ENCODE results near the gene SLC1A2. TPM values are rescaled to one million over a fixed set of nuclear protein-coding genes. Genes with fewer than 3 reads are reported as not detected.

The SLC1A2 gene
- total RNA-seq, 5 donors from 2014 or later (not counting 1 experiment from before 2014, with no cell fraction given), result 0.07 to 0.19 (median 0.12) TPM

- Mint-ChIP-seq H3K9me3 (peaks cover 0 to 4% (median 0%) of the 10 kb centered on the region in 3 donors), H3K4me1 (peaks cover 35 to 61% (median 45%) of the 10 kb centered on the region in 3 donors), H3K36me3 (no peaks in the 10 kb centered on the region), H3K27me3 (no peaks in the 10 kb centered on the region), H3K27ac (peak overlapping the region; percentile 5 to 28), H3K4me3 (no peak overlapping the region)
- no peaks in the 10 kb centered on the region for H3K36me3 ChIP-seq (ENCODE audit: control insufficient read depth in 2 of 2, extremely low read depth in 1 of 2, insufficient read depth in 1 of 2, low read length in 1 of 2)
- ChIA-PET POLR2A (interaction anchor here (0.5 kb wide), 2 partner anchors 17 to 88 kb away, joined by 4 read pairs; no protein-coding TSS in a partner anchor), CTCF (interaction anchor here in 1 of 2 donors (0.5 kb wide), 1 partner anchor 141 kb away, joined by 3 read pairs; no protein-coding TSS in a partner anchor)
- peaks cover 2% of the 10 kb centered on the region for H3K9me3 ChIP-seq
- H3K4me3 ChIP-seq (ENCODE audit: control insufficient read depth in 1 of 2, extremely low read depth in 1 of 2, low read length in 1 of 2), result no peak overlapping the region
- ATAC-seq (replicated peaks in 1 of 4) (no peak), DNase-seq (no peak)
- no peaks in the 10 kb centered on the region for H3K27me3 ChIP-seq (replicated peaks in 1 of 2; ENCODE audit: control insufficient read depth in 2 of 2, extremely low read depth in 1 of 2, insufficient read depth in 2 of 2, low read length in 1 of 2)
- no peak overlapping the region for H3K27ac ChIP-seq (ENCODE audit: low read length)
- peaks cover 6 to 31% of the 10 kb centered on the region in 2 experiments for H3K4me1 ChIP-seq (ENCODE audit: control insufficient read depth in 1 of 2, extremely low read depth in 1 of 2, insufficient read depth in 2 of 2, low read length in 2 of 2)
These were observed 168.7 kb downstream of the SLC1A2 start for GRCh38 chr11:35250621-35251020.

DNA sequence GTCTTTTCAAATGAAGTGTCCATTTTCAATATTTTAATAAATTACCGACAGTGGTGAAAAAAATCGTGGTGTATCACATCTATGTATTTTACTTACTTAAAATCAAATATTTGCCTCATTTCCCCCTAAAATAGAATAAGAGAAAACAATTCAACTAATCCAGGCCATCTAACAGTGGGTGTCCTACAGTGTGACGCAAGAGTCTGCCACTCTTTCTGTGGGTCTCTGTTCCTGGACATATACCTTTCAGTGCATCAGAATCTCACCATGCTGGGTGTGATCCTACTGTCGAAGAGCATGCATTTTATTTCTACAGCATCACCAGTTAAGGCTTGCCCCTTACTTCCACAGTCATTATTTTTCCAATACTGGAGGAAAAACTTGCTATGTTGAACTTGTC is 169.2 kb downstream of the SLC1A2 start:
- H3K4me3 Mint-ChIP-seq, result no peak overlapping the region
- 100% methylated on average over 1 of the region's 4 CpGs for WGBS (ENCODE audit: insufficient coverage)
- DNase-seq (no peak), ATAC-seq (replicated peaks in 1 of 4) (no peak)
- H3K27me3 Mint-ChIP-seq, result no peaks in the 10 kb centered on the region
- peaks cover 34 to 62% (median 49%) of the 10 kb centered on the region in 3 donors for H3K4me1 Mint-ChIP-seq
- no peaks in the 10 kb centered on the region for H3K27me3 ChIP-seq (replicated peaks in 1 of 2; ENCODE audit: control insufficient read depth in 2 of 2, extremely low read depth in 1 of 2, insufficient read depth in 2 of 2, low read length in 1 of 2)
- ChIA-PET POLR2A (no interaction called here), CTCF (interaction anchor here in 1 of 2 donors (0.5 kb wide), 1 partner anchor 142 kb away, joined by 3 read pairs; no protein-coding TSS in a partner anchor)
- H3K9me3 ChIP-seq, result peaks cover 2% of the 10 kb centered on the region
- H3K36me3 ChIP-seq (ENCODE audit: control insufficient read depth in 2 of 2, extremely low read depth in 1 of 2, insufficient read depth in 1 of 2, low read length in 1 of 2), result no peaks in the 10 kb centered on the region
- H3K9me3 Mint-ChIP-seq, result peaks cover 0 to 4% (median 0%) of the 10 kb centered on the region in 3 donors
- peaks cover 6 to 35% of the 10 kb centered on the region in 2 experiments for H3K4me1 ChIP-seq (ENCODE audit: control insufficient read depth in 1 of 2, extremely low read depth in 1 of 2, insufficient read depth in 2 of 2, low read length in 2 of 2)
- no peak overlapping the region for H3K4me3 ChIP-seq (ENCODE audit: control insufficient read depth in 1 of 2, extremely low read depth in 1 of 2, low read length in 1 of 2)
- H3K27ac ChIP-seq (ENCODE audit: low read length), result no peak overlapping the region
- no peaks in the 10 kb centered on the region for H3K36me3 Mint-ChIP-seq
- peak overlapping the region in 1 of 2 donors; percentile 5 for H3K27ac Mint-ChIP-seq

DNA sequence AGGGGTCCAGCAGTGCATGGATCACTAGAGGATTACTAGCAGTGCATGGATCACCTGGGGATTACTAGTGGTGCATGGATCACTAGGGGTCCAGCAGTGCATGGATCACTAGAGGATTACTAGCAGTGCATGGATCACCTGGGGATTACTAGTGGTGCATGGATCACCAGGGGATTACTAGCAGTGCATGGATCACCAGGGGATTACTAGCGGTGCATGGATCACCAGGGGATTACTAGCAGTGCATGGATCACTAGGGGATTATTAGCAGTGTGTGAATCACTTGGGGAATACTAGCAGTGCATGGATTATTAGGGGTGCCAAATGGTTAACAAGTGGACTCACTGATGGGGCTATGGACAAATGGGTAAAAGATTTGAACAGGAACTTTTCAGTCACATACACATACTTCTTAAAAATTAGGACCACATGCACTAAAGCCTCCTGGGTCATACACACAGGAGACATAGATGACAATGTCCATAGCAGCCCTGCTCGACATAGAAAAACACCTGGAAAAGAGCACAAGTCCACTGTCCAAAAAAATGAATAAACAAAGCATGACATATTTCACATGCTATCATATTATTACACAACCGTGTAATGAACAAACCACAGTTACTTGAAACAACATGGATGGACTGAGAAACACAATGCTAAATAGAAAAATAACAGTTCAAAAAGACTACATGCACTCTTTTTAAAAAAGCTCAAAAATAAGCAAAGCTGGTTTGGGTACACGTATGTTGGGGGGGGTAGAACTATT is 170.6 kb downstream of the SLC1A2 start:
- no peaks in the 10 kb centered on the region for H3K36me3 Mint-ChIP-seq
- H3K4me3 ChIP-seq (ENCODE audit: control insufficient read depth in 1 of 2, extremely low read depth in 1 of 2, low read length in 1 of 2), result no peak overlapping the region
- DNase-seq, result no peak
- H3K9me3 ChIP-seq, result peaks cover 2% of the 10 kb centered on the region
- H3K27ac ChIP-seq (ENCODE audit: low read length), result peak overlapping the region; percentile 95
- H3K4me1 Mint-ChIP-seq, result peaks cover 34 to 69% (median 61%) of the 10 kb centered on the region in 3 donors
- H3K27me3 ChIP-seq (replicated peaks in 1 of 2; ENCODE audit: control insufficient read depth in 2 of 2, extremely low read depth in 1 of 2, insufficient read depth in 2 of 2, low read length in 1 of 2), result no peaks in the 10 kb centered on the region
- H3K27me3 Mint-ChIP-seq, result no peaks in the 10 kb centered on the region
- WGBS (ENCODE audit: insufficient coverage), result 45% methylated on average over 2 of the region's 4 CpGs
- peaks cover 6 to 37% of the 10 kb centered on the region in 2 experiments for H3K4me1 ChIP-seq (ENCODE audit: control insufficient read depth in 1 of 2, extremely low read depth in 1 of 2, insufficient read depth in 2 of 2, low read length in 2 of 2)
- ChIA-PET POLR2A (interaction anchor here in 1 of 2 donors (0.9 kb wide), 1 partner anchor 9 kb away, joined by 3 read pairs; no protein-coding TSS in a partner anchor), CTCF (no interaction called here)
- ATAC-seq (replicated peaks in 1 of 4), result no peak
- H3K9me3 Mint-ChIP-seq, result peaks cover 0 to 5% (median 4%) of the 10 kb centered on the region in 3 donors
- H3K4me3 Mint-ChIP-seq, result peak overlapping the region in 1 of 3 donors; percentile 55
- H3K36me3 ChIP-seq (ENCODE audit: control insufficient read depth in 2 of 2, extremely low read depth in 1 of 2, insufficient read depth in 1 of 2, low read length in 1 of 2), result no peaks in the 10 kb centered on the region
- peak overlapping the region; percentile 66 to 74 for H3K27ac Mint-ChIP-seq

DNA sequence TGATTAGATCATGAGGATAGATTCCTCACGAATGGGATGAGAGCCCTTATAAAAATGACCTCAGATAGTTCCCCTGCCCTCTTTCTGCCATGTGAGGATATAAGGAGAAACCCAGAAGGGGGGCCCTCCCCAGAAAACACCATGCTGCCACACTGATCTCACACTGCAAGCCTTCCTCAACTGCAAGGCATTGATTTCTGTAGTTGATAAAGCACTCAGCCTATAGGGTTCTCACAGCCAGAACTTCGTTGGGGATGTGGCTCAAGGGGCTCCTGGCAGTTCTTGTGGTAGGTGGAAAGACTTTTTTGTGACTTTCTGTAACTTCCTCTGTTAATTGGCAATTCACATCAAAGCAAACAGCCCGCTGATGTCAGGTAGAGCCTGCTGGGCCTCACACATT is 171.5 kb downstream of the SLC1A2 start:
- H3K36me3 ChIP-seq (ENCODE audit: control insufficient read depth in 2 of 2, extremely low read depth in 1 of 2, insufficient read depth in 1 of 2, low read length in 1 of 2), result no peaks in the 10 kb centered on the region
- ATAC-seq (replicated peaks in 1 of 4), result peak; percentile 37 to 58 (median 48)
- no peaks in the 10 kb centered on the region for H3K36me3 Mint-ChIP-seq
- H3K27ac ChIP-seq (ENCODE audit: low read length), result peak overlapping the region; percentile 95
- no CpG with 5 or more reads among the region's 3 CpGs for WGBS (ENCODE audit: insufficient coverage)
- CTCF ChIA-PET, result interaction anchor here (0.6 to 3.5 kb wide), 12 partner anchors 9 to 321 kb away, joined by 3 to 40 read pairs (median 6); no protein-coding TSS in a partner anchor
- peak overlapping the region in 2 of 3 donors; percentile 13 to 55 for H3K4me3 Mint-ChIP-seq
- POLR2A ChIA-PET, result interaction anchor here (0.6 to 3.9 kb wide), 18 partner anchors 10 to 598 kb away, joined by 3 to 42 read pairs (median 6); partner anchors contain the start of gene CD44 (in 1 of the 2)
- H3K9me3 ChIP-seq, result peaks cover 2% of the 10 kb centered on the region
- H3K27me3 ChIP-seq (replicated peaks in 1 of 2; ENCODE audit: control insufficient read depth in 2 of 2, extremely low read depth in 1 of 2, insufficient read depth in 2 of 2, low read length in 1 of 2), result no peaks in the 10 kb centered on the region
- H3K27ac Mint-ChIP-seq, result peak overlapping the region; percentile 96
- H3K4me1 Mint-ChIP-seq, result peaks cover 38 to 77% (median 67%) of the 10 kb centered on the region in 3 donors
- H3K4me1 ChIP-seq (ENCODE audit: control insufficient read depth in 1 of 2, extremely low read depth in 1 of 2, insufficient read depth in 2 of 2, low read length in 2 of 2), result peaks cover 10 to 43% of the 10 kb centered on the region in 2 experiments
- peaks cover 0 to 5% (median 4%) of the 10 kb centered on the region in 3 donors for H3K9me3 Mint-ChIP-seq
- peak in 32 of 35 experiments; percentile 13 to 70 (median 42) for DNase-seq
- no peaks in the 10 kb centered on the region for H3K27me3 Mint-ChIP-seq
- no peak overlapping the region for H3K4me3 ChIP-seq (ENCODE audit: control insufficient read depth in 1 of 2, extremely low read depth in 1 of 2, low read length in 1 of 2)

DNA sequence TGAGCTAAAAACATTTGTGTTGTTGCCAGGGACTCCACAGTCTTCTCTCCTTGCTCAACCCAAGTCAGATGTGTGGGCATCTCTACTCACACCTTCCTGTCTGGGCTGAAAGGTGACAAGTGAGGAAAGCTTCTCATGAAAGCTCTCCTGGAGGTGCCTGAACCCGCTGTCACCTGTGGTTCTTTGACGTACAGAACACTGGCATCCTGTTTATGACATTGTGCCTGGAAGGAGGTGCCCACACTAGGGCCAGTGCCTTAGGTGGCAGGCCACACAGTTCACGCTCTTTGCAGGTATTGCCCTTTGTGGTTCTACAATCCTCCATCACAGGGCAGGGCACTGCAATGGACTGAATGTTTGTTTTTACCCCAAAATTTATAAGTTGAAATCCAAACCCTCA is 171.9 kb downstream of the SLC1A2 start:
- no peaks in the 10 kb centered on the region for H3K27me3 Mint-ChIP-seq

GRCh38 chr11:35246745-35247144 is 172.6 kb downstream of the SLC1A2 start:
- peaks cover 13 to 48% of the 10 kb centered on the region in 2 experiments for H3K4me1 ChIP-seq (ENCODE audit: control insufficient read depth in 1 of 2, extremely low read depth in 1 of 2, insufficient read depth in 2 of 2, low read length in 2 of 2)

More for the DNA sequence above, 171.9 kb downstream of the SLC1A2 start:
- ChIA-PET POLR2A (interaction anchor here (0.6 to 3.9 kb wide), 24 partner anchors 10 to 597 kb away, joined by 3 to 42 read pairs (median 6); partner anchors contain the start of gene CD44 (in 1 of the 2)), CTCF (interaction anchor here (0.6 to 3.5 kb wide), 16 partner anchors 9 to 321 kb away, joined by 3 to 40 read pairs (median 4); no protein-coding TSS in a partner anchor)
- peak; percentile 29 to 93 (median 83) for DNase-seq
- H3K9me3 ChIP-seq, result peaks cover 2% of the 10 kb centered on the region
- H3K4me1 ChIP-seq (ENCODE audit: control insufficient read depth in 1 of 2, extremely low read depth in 1 of 2, insufficient read depth in 2 of 2, low read length in 2 of 2), result peaks cover 12 to 46% of the 10 kb centered on the region in 2 experiments
- Mint-ChIP-seq H3K36me3 (no peaks in the 10 kb centered on the region), H3K4me1 (peaks cover 42 to 80% (median 70%) of the 10 kb centered on the region in 3 donors), H3K27ac (peak overlapping the region; percentile 96), H3K4me3 (peak overlapping the region; percentile 35 to 55 (median 47)), H3K9me3 (peaks cover 0 to 5% (median 4%) of the 10 kb centered on the region in 3 donors)
- peak; percentile 87 to 95 (median 93) for ATAC-seq (replicated peaks in 1 of 4)
- H3K36me3 ChIP-seq (ENCODE audit: control insufficient read depth in 2 of 2, extremely low read depth in 1 of 2, insufficient read depth in 1 of 2, low read length in 1 of 2), result no peaks in the 10 kb centered on the region
- WGBS (ENCODE audit: insufficient coverage), result 0% methylated on average over 2 of the region's 3 CpGs
- H3K27ac ChIP-seq (ENCODE audit: low read length), result peak overlapping the region; percentile 95
- H3K27me3 ChIP-seq (replicated peaks in 1 of 2; ENCODE audit: control insufficient read depth in 2 of 2, extremely low read depth in 1 of 2, insufficient read depth in 2 of 2, low read length in 1 of 2), result no peaks in the 10 kb centered on the region
- no peak overlapping the region for H3K4me3 ChIP-seq (ENCODE audit: control insufficient read depth in 1 of 2, extremely low read depth in 1 of 2, low read length in 1 of 2)

More at GRCh38 chr11:35246745-35247144, 172.6 kb downstream of the SLC1A2 start:
- peaks cover 47 to 80% (median 69%) of the 10 kb centered on the region in 3 donors for H3K4me1 Mint-ChIP-seq
- ATAC-seq (replicated peaks in 1 of 4) (no peak), DNase-seq (no peak)
- peaks cover 0 to 5% (median 4%) of the 10 kb centered on the region in 3 donors for H3K9me3 Mint-ChIP-seq
- peak overlapping the region in 1 of 3 donors; percentile 55 for H3K4me3 Mint-ChIP-seq
- 94% methylated on average over 2 of the region's 2 CpGs for WGBS (ENCODE audit: insufficient coverage)
- ChIA-PET POLR2A (interaction anchor here (0.6 to 3.9 kb wide), 24 partner anchors 10 to 597 kb away, joined by 3 to 42 read pairs (median 4); partner anchors contain the start of gene CD44 (in 1 of the 2)), CTCF (interaction anchor here (0.7 to 3.5 kb wide), 16 partner anchors 8 to 320 kb away, joined by 3 to 40 read pairs (median 4); no protein-coding TSS in a partner anchor)
- no peaks in the 10 kb centered on the region for H3K27me3 Mint-ChIP-seq
- H3K36me3 ChIP-seq (ENCODE audit: control insufficient read depth in 2 of 2, extremely low read depth in 1 of 2, insufficient read depth in 1 of 2, low read length in 1 of 2), result no peaks in the 10 kb centered on the region
- H3K9me3 ChIP-seq, result peaks cover 2% of the 10 kb centered on the region
- H3K27me3 ChIP-seq (replicated peaks in 1 of 2; ENCODE audit: control insufficient read depth in 2 of 2, extremely low read depth in 1 of 2, insufficient read depth in 2 of 2, low read length in 1 of 2), result no peaks in the 10 kb centered on the region
- no peaks in the 10 kb centered on the region for H3K36me3 Mint-ChIP-seq
- peak overlapping the region; percentile 96 for H3K27ac Mint-ChIP-seq
- no peak overlapping the region for H3K4me3 ChIP-seq (ENCODE audit: control insufficient read depth in 1 of 2, extremely low read depth in 1 of 2, low read length in 1 of 2)
- H3K27ac ChIP-seq (ENCODE audit: low read length), result peak overlapping the region; percentile 95

Measured in T-cell (primary cell).